Upper lobe of left lung (tissue), 6 donors: ENCODE measurements around the gene UBAP1. TPM values are rescaled to one million over a fixed set of nuclear protein-coding genes. Genes with fewer than 3 reads are reported as not detected.

Experiments
- ATAC-seq, 2 donors: fragments of 200-7000 bp; cut with Tn5 transposase; one replicate each; pipeline ENCODE4 v1.9.1; 2022; ENCODE audit warnings: mild to moderate bottlenecking in 2 of 2, moderate library complexity in 2 of 2; ENCODE audit not compliant: low FRiP score in 2 of 2
- DNase-seq, 2 donors: peaks; one replicate each; pipeline ENCODE4 v3.0.0-alpha.2; 2019 to 2020
- H3K27ac ChIP-seq, 4 donors: fragments of 200-600 bp; sonication (generic); one replicate each; pipeline ENCODE4 v1.5.1; 2016 to 2019
- H3K27me3 ChIP-seq, 4 donors: fragments of 200-600 bp; sonication (generic); one replicate each; pipeline ENCODE4 v1.5.1; 2017 to 2019
- H3K36me3 ChIP-seq, 4 donors: fragments of 200-600 bp; sonication (generic); one replicate each; pipeline ENCODE4 v1.5.1; 2016 to 2019
- H3K4me1 ChIP-seq, 4 donors: fragments of 200-600 bp; sonication (generic); one replicate each; pipeline ENCODE4 v1.5.1; 2018 to 2019
- H3K4me3 ChIP-seq, 4 donors: fragments of 200-600 bp; sonication (generic); one replicate each; pipeline ENCODE4 v1.5.1; 2017 to 2019; ENCODE audit warnings: mild to moderate bottlenecking in 2 of 4, moderate library complexity in 1 of 4
- H3K9me3 ChIP-seq, 4 donors: fragments of 200-600 bp; sonication (generic); one replicate each; pipeline ENCODE4 v1.5.1; 2018 to 2019
- CTCF ChIP-seq, 6 experiments: fragments of 450-650 bp in 4 of 6; fragments of 200-600 bp in 2 of 6; sonication (generic) in 2 of 6; IDR thresholded peaks; one replicate each; pipeline ENCODE4 v1.5.1; 2016 to 2019; ENCODE audit warnings: antibody characterized with exemption in 6 of 6
- EP300 ChIP-seq, 4 donors: sonication (generic); formaldehyde crosslinking; IDR thresholded peaks; one replicate each; pipeline ENCODE4 v1.5.1; 2017; ENCODE audit warnings: antibody characterized with exemption in 4 of 4, control low read depth in 2 of 4
- POLR2A ChIP-seq, 4 donors: fragments of 450-650 bp; IDR thresholded peaks; one replicate each; pipeline ENCODE4 v1.5.1; 2016 to 2017; ENCODE audit warnings: antibody characterized with exemption in 4 of 4, mild to moderate bottlenecking in 2 of 4
- POLR2AphosphoS5 ChIP-seq, 2 donors: sonication (generic); formaldehyde crosslinking; IDR thresholded peaks; one replicate each; pipeline ENCODE4 v1.5.1; 2017; ENCODE audit warnings: antibody characterized with exemption in 2 of 2
- WGBS, 2 donors: methylation state at CpG; one replicate each; pipeline ENCODE4 v1.1.5; 2017 to 2018; 5-methylcytosine and 5-hydroxymethylcytosine counted together
- total RNA-seq, 6 donors: library from RNA; depleted of rRNA in 4 of 6; stranded (reverse); fragments of >200 nt in 4 of 6; gene quantifications; one replicate each; pipeline versions ENCODE4 v1.1.0 to v1.2.1, GENCODE V29; 2016 to 2021
- donor health status: DM: no; HTN: no; CAD: no; lungs with moderate emphysema.
- donor health status: DM: no; HTN: yes; CAD: no; lungs with severe emphysema.

Gene UBAP1
- total RNA-seq, 6 donors from 2014 or later, result 37.7 to 62.2 (median 48.1) TPM

- no peak for TF ChIP-seq POLR2A (IDR thresholded peaks at IDR 0.05)
- no peak for TF ChIP-seq CTCF (IDR thresholded peaks at IDR 0.05)
- no peak for TF ChIP-seq POLR2AphosphoS5 (IDR thresholded peaks at IDR 0.05)
- no peak for TF ChIP-seq EP300 (IDR thresholded peaks at IDR 0.05)
- 58 to 62% methylated on average over 3 of the region's 3 CpGs for whole genome bisulfite sequencing, 2 donors
- Histone ChIP-seq H3K9me3 (no peaks in the 10 kb centered on the region), H3K4me1 (no peaks in the 10 kb centered on the region), H3K27ac (no peak overlapping the region), H3K36me3 (no peaks in the 10 kb centered on the region), H3K4me3 (no peak overlapping the region), H3K27me3 (no peaks in the 10 kb centered on the region)
- no peak for DNase-seq
- ATAC-seq, result no peak
Measured at GRCh38 chr9:34279411-34279810, 100.6 kb downstream of the UBAP1 start.

GRCh38 chr9:34282096-34282495 lies 103.3 kb downstream of the UBAP1 start:
- no peak for ATAC-seq
- no peak for DNase-seq

GRCh38 chr9:34289159-34289558 lies 110.3 kb downstream of the UBAP1 start:
- H3K9me3 ChIP-seq, result no peaks in the 10 kb centered on the region
- no peak overlapping the region for H3K4me3 ChIP-seq
- no peaks in the 10 kb centered on the region for H3K36me3 ChIP-seq
- DNase-seq (no peak), ATAC-seq (no peak)
- WGBS, 2 donors, result 82 to 97% methylated on average over 1 to 2 of the region's 2 CpGs
- H3K27me3 ChIP-seq, result no peaks in the 10 kb centered on the region
- TF ChIP-seq CTCF (IDR thresholded peaks at IDR 0.05), result no peak
- no peak for TF ChIP-seq EP300 (IDR thresholded peaks at IDR 0.05)
- no peak for TF ChIP-seq POLR2A (IDR thresholded peaks at IDR 0.05)
- no peak for TF ChIP-seq POLR2AphosphoS5 (IDR thresholded peaks at IDR 0.05)
- H3K4me1 ChIP-seq, result no peaks in the 10 kb centered on the region
- H3K27ac ChIP-seq, result no peak overlapping the region

More at GRCh38 chr9:34282096-34282495, 103.3 kb downstream of the UBAP1 start:
- WGBS, 2 donors, result 77 to 86% methylated on average over 1 of the region's 1 CpG
- TF ChIP-seq POLR2AphosphoS5 (IDR thresholded peaks at IDR 0.05) (no peak), CTCF (IDR thresholded peaks at IDR 0.05) (no peak), EP300 (IDR thresholded peaks at IDR 0.05) (no peak), POLR2A (IDR thresholded peaks at IDR 0.05) (no peak)
- H3K36me3 ChIP-seq, result no peaks in the 10 kb centered on the region
- no peaks in the 10 kb centered on the region for H3K27me3 ChIP-seq
- no peaks in the 10 kb centered on the region for H3K4me1 ChIP-seq
- H3K4me3 ChIP-seq, result no peak overlapping the region
- H3K27ac ChIP-seq, result no peak overlapping the region
- no peaks in the 10 kb centered on the region for H3K9me3 ChIP-seq

GRCh38 chr9:34291023-34291422 lies 112.2 kb downstream of the UBAP1 start:
- ATAC-seq, result peak in 1 of 2 donors; percentile 56
- no peak for TF ChIP-seq POLR2AphosphoS5 (IDR thresholded peaks at IDR 0.05)
- TF ChIP-seq POLR2A (IDR thresholded peaks at IDR 0.05), result no peak
- TF ChIP-seq CTCF (IDR thresholded peaks at IDR 0.05), result no peak
- TF ChIP-seq EP300 (IDR thresholded peaks at IDR 0.05), result no peak

GRCh38 chr9:34291423-34291822 lies 112.6 kb downstream of the UBAP1 start:
- H3K36me3 ChIP-seq, result no peaks in the 10 kb centered on the region
- H3K4me3 ChIP-seq, result no peak overlapping the region
- WGBS, 2 donors, result 93 to 98% methylated on average over 2 of the region's 2 CpGs
- ATAC-seq (no peak), DNase-seq (no peak)
- H3K27me3 ChIP-seq, result no peaks in the 10 kb centered on the region
- no peak for TF ChIP-seq POLR2A (IDR thresholded peaks at IDR 0.05)
- no peak for TF ChIP-seq EP300 (IDR thresholded peaks at IDR 0.05)
- TF ChIP-seq CTCF (IDR thresholded peaks at IDR 0.05), result no peak
- TF ChIP-seq POLR2AphosphoS5 (IDR thresholded peaks at IDR 0.05), result no peak
- H3K4me1 ChIP-seq, result no peaks in the 10 kb centered on the region
- no peak overlapping the region for H3K27ac ChIP-seq
- no peaks in the 10 kb centered on the region for H3K9me3 ChIP-seq

More at GRCh38 chr9:34291023-34291422, 112.2 kb downstream of the UBAP1 start:
- no peak overlapping the region for H3K27ac ChIP-seq
- no peaks in the 10 kb centered on the region for H3K9me3 ChIP-seq
- H3K36me3 ChIP-seq, result no peaks in the 10 kb centered on the region
- WGBS, 2 donors, result 55 to 64% methylated on average over 2 of the region's 2 CpGs
- H3K4me3 ChIP-seq, result no peak overlapping the region
- H3K27me3 ChIP-seq, result no peaks in the 10 kb centered on the region
- no peak for DNase-seq
- no peaks in the 10 kb centered on the region for H3K4me1 ChIP-seq
